Astrocyte of the cerebellum (primary cell): Measurements from ENCODE around the gene PMEPA1.

ENCODE experiments used
- DNase-seq: peaks from one replicate; pipeline ENCODE4 v3.0.0-alpha.2; 2011; ENCODE audit warnings: low read depth
- H3K4me3 ChIP-seq: 2 replicates; pipeline ENCODE4 v1.5.1; 2011; ENCODE audit warnings: mild to moderate bottlenecking, low read depth, low read length, moderate library complexity
- CTCF ChIP-seq: IDR thresholded peaks from 2 replicates; pipeline ENCODE4 v1.5.1; 2012; ENCODE audit warnings: low read length, low read depth, moderate library complexity, mild to moderate bottlenecking; ENCODE audit errors: missing control alignments
- in situ Hi-C: cut with HindIII; loops from 2 replicates; pipeline ENCODE4 v1.10.0; 2017; ENCODE audit warnings: low sequenced_read_pairs

The PMEPA1 gene

GRCh38 chr20:57608516-57608915, 101.3 kb downstream of the PMEPA1 start:
- DNase-seq = no peak
- in situ Hi-C loops = loop anchor here (5.0 kb wide), 1 partner anchor 91 kb away; no protein-coding TSS in a partner anchor
- TF ChIP-seq CTCF = no peak
- H3K4me3 ChIP-seq = no peak overlapping the region

- no peak for DNase-seq
- in situ Hi-C loops = loop anchor here (5.0 kb wide), 1 partner anchor 89 kb away; no protein-coding TSS in a partner anchor
- no peak for TF ChIP-seq CTCF
- no peak overlapping the region for H3K4me3 ChIP-seq
These were observed 103.9 kb downstream of the PMEPA1 start for GRCh38 chr20:57605878-57606277.

GRCh38 chr20:57605045-57605444, 104.8 kb downstream of the PMEPA1 start:
- TF ChIP-seq CTCF = no peak
- no peak for DNase-seq
- H3K4me3 ChIP-seq = no peak overlapping the region
- in situ Hi-C loops = loop anchor here (5.0 kb wide), 1 partner anchor 88 kb away; no protein-coding TSS in a partner anchor

- no peak overlapping the region for H3K4me3 ChIP-seq
- in situ Hi-C loops = no loop called here
- DNase-seq = no peak
- no peak for TF ChIP-seq CTCF
These were observed 106.7 kb downstream of the PMEPA1 start for GRCh38 chr20:57603120-57603519.

GRCh38 chr20:57601737-57602136, 108.1 kb downstream of the PMEPA1 start:
- DNase-seq = no peak
- no peak overlapping the region for H3K4me3 ChIP-seq
- in situ Hi-C loops = no loop called here
- TF ChIP-seq CTCF = no peak

- DNase-seq = no peak
- in situ Hi-C loops = no loop called here
- no peak overlapping the region for H3K4me3 ChIP-seq
- TF ChIP-seq CTCF = no peak
These were observed 108.6 kb downstream of the PMEPA1 start for GRCh38 chr20:57601211-57601570.
